T-cell (primary cell): ENCODE measurements around the gene NELL1. TPM values are rescaled to one million over a fixed set of nuclear protein-coding genes. Genes with fewer than 3 reads are reported as not detected.

Experiments used
- ATAC-seq, 4 experiments: fragments of 200-7000 bp in 3 of 4; fragments of 150-1000 bp in 1 of 4; cut with Tn5 transposase; replicated peaks in 1 of 4; 1 replicate in 3 of 4; 2 replicates in 1 of 4; pipeline ENCODE4 v1.10.0; 2021; ENCODE audit warnings: moderate library complexity in 3 of 4, mild to moderate bottlenecking in 2 of 4, moderate number of reproducible peaks in 1 of 4
- CTCF ChIA-PET, 2 donors: fragments of 300-600 bp; sonication (Branson Sonifier 250); formaldehyde crosslinking; loops; one replicate each; lab custom pipeline; 2022; ENCODE audit warnings: antibody characterized with exemption in 2 of 2; lab: Charles Lee
- POLR2A ChIA-PET, 2 donors: fragments of 300-600 bp; sonication (Branson Sonifier 250); formaldehyde crosslinking; loops; one replicate each; lab custom pipeline; 2022; ENCODE audit warnings: antibody characterized with exemption in 2 of 2; lab: Charles Lee
- DNase-seq, 35 experiments: peaks; one replicate each; pipeline versions ENCODE4 v3.0.0 to v3.0.0-alpha.2; 2013 to 2023
- H3K27ac ChIP-seq: one replicate; pipeline ENCODE4 v1.5.1; 2013; ENCODE audit warnings: low read length
- H3K27me3 ChIP-seq, 2 experiments: replicated peaks in 1 of 2; 1 replicate in 1 of 2; 2 replicates in 1 of 2; pipeline versions ENCODE4 v1.6.1 to v1.7.0; 2013; ENCODE audit warnings: low read length in 1 of 2, mixed read lengths in 1 of 2; ENCODE audit not compliant: control insufficient read depth in 2 of 2, insufficient read depth in 2 of 2; ENCODE audit errors: extremely low read depth in 1 of 2
- H3K36me3 ChIP-seq, 2 donors: 1 replicate in 1 of 2; 2 replicates in 1 of 2; pipeline versions ENCODE4 v1.6.1 to v1.7.0; 2013; ENCODE audit warnings: low read length in 1 of 2; ENCODE audit not compliant: control insufficient read depth in 2 of 2, insufficient read depth in 1 of 2; ENCODE audit errors: extremely low read depth in 1 of 2
- H3K4me1 ChIP-seq, 2 experiments: 1 replicate in 1 of 2; 2 replicates in 1 of 2; pipeline versions ENCODE4 v1.6.1 to v1.7.0; 2013; ENCODE audit warnings: low read length in 2 of 2, mixed read lengths in 1 of 2; ENCODE audit not compliant: insufficient read depth in 2 of 2, control insufficient read depth in 1 of 2; ENCODE audit errors: extremely low read depth in 1 of 2
- H3K4me3 ChIP-seq, 2 donors: 1 replicate in 1 of 2; 2 replicates in 1 of 2; pipeline versions ENCODE4 v1.5.1 to v1.7.0; 2013; ENCODE audit warnings: mild to moderate bottlenecking in 2 of 2, low read length in 1 of 2, moderate library complexity in 1 of 2; ENCODE audit not compliant: control insufficient read depth in 1 of 2; ENCODE audit errors: extremely low read depth in 1 of 2
- H3K9me3 ChIP-seq: 2 replicates; pipeline ENCODE4 v1.7.0; 2013
- H3K27ac Mint-ChIP-seq, 2 donors: one replicate each; pipeline ENCODE4 v1.8.0; 2020 to 2021; ENCODE audit warnings: mild to moderate bottlenecking in 2 of 2, mixed read lengths in 2 of 2
- H3K27me3 Mint-ChIP-seq, 2 donors: one replicate each; pipeline ENCODE4 v1.8.0; 2021 to 2022; ENCODE audit warnings: mixed read lengths in 2 of 2
- H3K36me3 Mint-ChIP-seq: one replicate; pipeline ENCODE4 v1.8.0; 2021; ENCODE audit warnings: mixed read lengths
- H3K4me1 Mint-ChIP-seq, 3 donors: one replicate each; pipeline ENCODE4 v1.8.0; 2020 to 2022; ENCODE audit warnings: mixed read lengths in 3 of 3, mild to moderate bottlenecking in 1 of 3
- H3K4me3 Mint-ChIP-seq, 3 donors: one replicate each; pipeline ENCODE4 v1.8.0; 2020 to 2022; ENCODE audit warnings: mild to moderate bottlenecking in 3 of 3, mixed read lengths in 3 of 3, moderate library complexity in 3 of 3
- H3K9me3 Mint-ChIP-seq, 3 donors: one replicate each; pipeline ENCODE4 v1.8.0; 2020 to 2022; ENCODE audit warnings: mixed read lengths in 3 of 3
- WGBS: methylation state at CpG from one replicate; pipeline ENCODE4 v1.1.5; 2013; ENCODE audit warnings: missing lambda C conversion rate; ENCODE audit not compliant: insufficient coverage; 5-methylcytosine and 5-hydroxymethylcytosine counted together
- total RNA-seq, 35 experiments: library from RNA in 6 of 35; stranded (reverse) in 6 of 35; fragments of 120-200 nt in 1 of 35; gene quantifications; one replicate each; pipeline versions ENCODE4 v1.2.1 to v1.2.4 and lab custom pipeline; 2013 to 2026

NELL1 gene
- total RNA-seq, 5 donors from 2014 or later (not counting 1 experiment from before 2014, with no cell fraction given): not detected

DNA sequence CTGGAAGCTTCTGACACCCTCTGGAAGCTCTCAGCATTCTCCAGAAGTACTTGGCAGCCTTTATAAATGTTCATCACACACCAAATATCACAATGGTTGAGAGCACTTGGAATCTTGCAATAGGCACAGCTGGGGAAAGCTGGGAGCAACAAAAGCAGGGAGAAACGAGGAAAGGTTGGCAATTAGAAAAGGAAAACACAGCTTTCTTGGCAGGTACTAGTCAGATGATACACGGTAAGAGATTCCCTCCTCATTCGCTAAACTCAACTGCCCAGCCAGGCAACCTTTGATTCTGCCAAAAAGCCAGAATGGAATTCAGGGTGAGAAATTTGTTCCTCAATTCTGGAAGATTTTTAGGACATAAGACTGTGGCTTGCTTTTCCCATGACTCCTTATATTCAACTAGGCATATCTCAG is 946.6 kb downstream of the NELL1 start:
- ATAC-seq (no peak), DNase-seq (no peak)
- Histone ChIP-seq H3K9me3 (no peaks in the 10 kb centered on the region), H3K4me3 (no peak overlapping the region), H3K27me3 (no peaks in the 10 kb centered on the region), H3K4me1 (no peaks in the 10 kb centered on the region), H3K27ac (no peak overlapping the region), H3K36me3 (no peaks in the 10 kb centered on the region)
- POLR2A ChIA-PET: no interaction called here
- peaks cover 3 to 13% (median 6%) of the 10 kb centered on the region in 3 donors for H3K9me3 Mint-ChIP-seq
- no peaks in the 10 kb centered on the region for H3K36me3 Mint-ChIP-seq
- no peak overlapping the region for H3K27ac Mint-ChIP-seq
- no peaks in the 10 kb centered on the region for H3K27me3 Mint-ChIP-seq
- WGBS: 75% methylated on average over 2 of the region's 3 CpGs
- H3K4me1 Mint-ChIP-seq: no peaks in the 10 kb centered on the region
- H3K4me3 Mint-ChIP-seq: no peak overlapping the region
- CTCF ChIA-PET: no interaction called here

DNA sequence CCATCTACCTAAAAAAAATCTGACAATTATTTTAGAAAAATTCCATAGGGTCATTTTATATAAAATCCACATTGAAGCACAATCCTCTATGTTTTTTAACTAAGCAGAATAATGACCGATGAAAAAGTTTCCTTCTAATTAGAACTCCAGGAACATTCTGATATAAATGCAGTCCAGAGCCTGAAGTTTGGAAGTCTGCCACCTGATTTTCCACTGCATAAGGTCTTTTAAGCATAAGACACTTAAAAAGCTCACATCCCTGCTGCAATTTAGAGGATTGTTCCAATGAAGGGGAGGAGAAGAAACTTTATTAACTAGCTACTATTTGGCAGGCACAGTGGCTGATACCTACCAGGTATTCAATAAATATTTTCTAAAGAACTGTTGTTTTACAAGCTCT is 953.2 kb downstream of the NELL1 start:
- Histone ChIP-seq H3K4me1 (no peaks in the 10 kb centered on the region), H3K27ac (no peak overlapping the region), H3K9me3 (no peaks in the 10 kb centered on the region), H3K27me3 (no peaks in the 10 kb centered on the region), H3K4me3 (no peak overlapping the region), H3K36me3 (no peaks in the 10 kb centered on the region)
- ATAC-seq (no peak), DNase-seq (no peak)
- Mint-ChIP-seq H3K27me3 (no peaks in the 10 kb centered on the region), H3K4me1 (no peaks in the 10 kb centered on the region), H3K4me3 (no peak overlapping the region), H3K36me3 (no peaks in the 10 kb centered on the region), H3K9me3 (peaks cover 4 to 11% (median 6%) of the 10 kb centered on the region in 3 donors), H3K27ac (no peak overlapping the region)
- WGBS: 100% methylated on average over 1 of the region's 1 CpG
- ChIA-PET CTCF (interaction anchor here in 1 of 2 donors (0.5 kb wide), 1 partner anchor 1689 kb away, joined by 3 read pairs; no protein-coding TSS in a partner anchor), POLR2A (no interaction called here)

DNA sequence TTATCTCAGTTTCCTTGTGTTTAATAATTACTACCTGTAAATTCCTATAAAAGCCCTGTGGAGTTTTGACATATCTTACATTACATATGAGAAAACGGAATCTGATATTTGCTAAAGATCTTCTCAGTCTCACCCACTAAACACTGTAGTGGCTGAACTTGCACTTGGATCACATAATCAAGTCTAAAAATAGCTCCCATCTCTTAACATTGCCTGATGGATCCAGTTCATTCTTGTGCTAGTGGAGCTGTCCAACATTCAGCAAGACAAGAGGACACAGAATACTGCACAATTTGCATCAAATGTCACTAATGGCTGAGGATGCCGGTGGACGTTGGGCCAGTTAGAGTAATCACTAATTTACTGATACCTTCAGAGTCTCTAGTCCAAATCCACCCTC is 953.6 kb downstream of the NELL1 start:
- H3K4me3 Mint-ChIP-seq: no peak overlapping the region
- peaks cover 6 to 14% (median 7%) of the 10 kb centered on the region in 3 donors for H3K9me3 Mint-ChIP-seq
- H3K27ac Mint-ChIP-seq: no peak overlapping the region
- DNase-seq (no peak), ATAC-seq (no peak)
- H3K27me3 ChIP-seq: no peaks in the 10 kb centered on the region
- no peaks in the 10 kb centered on the region for H3K4me1 Mint-ChIP-seq
- H3K36me3 Mint-ChIP-seq: no peaks in the 10 kb centered on the region
- no peaks in the 10 kb centered on the region for H3K36me3 ChIP-seq
- POLR2A ChIA-PET: no interaction called here
- H3K4me1 ChIP-seq: no peaks in the 10 kb centered on the region
- no peak overlapping the region for H3K4me3 ChIP-seq
- H3K27me3 Mint-ChIP-seq: no peaks in the 10 kb centered on the region
- no peak overlapping the region for H3K27ac ChIP-seq
- CTCF ChIA-PET: interaction anchor here in 1 of 2 donors (0.5 kb wide), 1 partner anchor 1689 kb away, joined by 3 read pairs; no protein-coding TSS in a partner anchor
- H3K9me3 ChIP-seq: no peaks in the 10 kb centered on the region
- 87% methylated on average over 3 of the region's 3 CpGs for WGBS

Other genes starting within 250 kb of the NELL1 start
- gene SLC6A5, start 70.0 kb upstream of the NELL1 start, total RNA-seq: not detected